IPS-NIHi7 (cell line): Measurements from ENCODE around the gene DHRS1.

Experiments used
- DNase-seq: peaks from one replicate; pipeline ENCODE4 v3.0.0; 2012; ENCODE audit warnings: mixed read lengths; ENCODE audit errors: extremely low spot score

DHRS1 gene

DNA sequence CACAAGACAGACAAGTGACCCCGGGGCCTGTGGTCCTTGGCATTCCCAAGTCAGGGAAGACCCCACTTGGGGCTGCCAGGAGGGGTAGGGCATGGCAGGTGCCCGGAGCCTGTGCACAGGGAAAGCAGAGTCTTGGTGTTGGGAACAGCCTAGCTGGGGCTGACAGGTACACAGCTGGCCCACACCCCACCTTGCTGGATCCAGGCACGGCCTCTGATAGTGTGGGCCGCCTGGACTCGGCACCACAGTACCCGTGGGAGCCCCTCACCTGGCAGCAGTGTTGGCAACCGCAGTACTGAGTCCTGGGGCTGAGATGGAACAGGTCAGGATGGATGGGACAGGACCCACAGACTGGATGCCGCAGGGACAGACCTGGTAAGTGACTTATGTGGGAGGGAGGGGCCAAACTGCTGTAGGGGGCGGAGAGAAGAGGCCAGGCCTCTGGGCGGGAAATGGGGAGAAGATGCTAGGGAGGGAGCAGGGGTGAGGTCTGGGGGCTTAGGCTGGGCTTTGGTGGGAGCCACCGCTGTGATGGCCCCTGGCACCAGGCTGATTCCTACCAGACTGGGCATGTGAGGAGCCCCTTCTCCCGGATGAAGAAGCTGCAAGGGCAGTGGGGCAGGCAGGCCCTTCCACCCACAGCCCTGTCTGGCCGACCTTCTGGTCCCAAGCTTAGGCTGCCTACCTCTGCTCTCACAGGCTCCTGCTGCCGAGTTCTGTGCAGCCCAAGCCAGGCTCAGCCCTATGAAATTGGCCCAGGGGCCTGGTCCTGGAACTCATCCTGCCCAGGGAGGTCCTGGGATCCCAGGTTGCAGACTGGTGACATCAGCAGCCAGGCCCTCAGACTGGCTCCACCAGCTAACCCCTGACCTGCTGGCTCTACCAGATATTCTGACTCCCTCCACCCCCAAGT is 36.5 kb downstream of the DHRS1 start, which contains the start of gene TGM1:
Gene TGM1 (minus strand): TSS at position 357 of the 913 bp plus-strand sequence. CDS start 825 bp downstream, outside the sequence.
- peak; percentile 46 for DNase-seq

DNA sequence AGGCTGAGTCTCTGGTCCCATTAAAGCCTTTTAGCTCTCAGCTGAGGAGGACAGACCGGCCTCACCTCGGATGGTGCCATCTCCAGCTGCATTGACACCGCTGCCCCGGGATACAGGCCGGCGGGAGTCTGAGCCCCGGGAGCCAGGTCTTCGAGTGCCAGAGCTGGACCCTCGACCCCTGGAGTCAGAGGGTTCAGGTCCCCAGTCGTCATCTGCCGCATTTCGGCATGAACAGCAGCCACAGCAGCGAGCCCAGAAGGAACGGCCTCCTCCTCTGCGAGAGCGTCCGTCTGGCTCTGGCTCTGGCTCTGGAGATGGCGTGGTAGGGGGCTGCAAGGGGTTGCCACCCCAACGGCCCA is 37.6 kb downstream of the DHRS1 start:
- no peak for DNase-seq

DNA sequence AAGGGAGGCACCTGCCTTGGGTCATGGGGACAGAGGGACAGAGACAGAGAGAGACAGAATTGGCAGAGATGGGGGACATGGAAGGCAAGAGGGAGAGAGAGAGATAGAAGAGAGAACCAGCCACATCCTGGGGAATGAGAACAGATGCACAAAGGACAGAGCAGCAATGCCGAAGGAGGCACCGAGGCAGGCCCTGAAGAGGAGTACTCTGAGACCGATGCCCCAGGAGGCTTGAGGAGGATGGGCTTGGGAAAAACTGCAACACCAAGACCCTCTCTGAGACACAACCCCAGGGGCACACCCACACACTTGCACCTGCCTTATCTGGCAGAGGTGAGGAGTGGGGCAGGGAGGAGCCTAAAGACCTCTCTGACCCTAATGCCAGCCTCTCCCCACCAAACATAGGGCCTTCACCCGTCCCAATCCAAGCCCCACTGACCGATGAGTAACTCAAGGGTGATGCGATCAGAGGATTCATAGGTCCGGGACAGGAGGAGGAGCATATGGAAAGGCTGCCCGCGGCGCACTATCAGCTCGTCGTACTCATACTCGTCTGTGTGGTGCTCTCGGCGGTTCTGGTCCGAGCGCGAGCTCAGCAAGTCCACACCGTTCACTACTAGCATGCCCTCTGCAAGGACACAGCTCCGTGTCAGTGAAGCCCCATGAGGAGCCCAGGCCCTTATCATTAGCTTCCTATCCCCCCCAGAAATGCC is 38.2 kb downstream of the DHRS1 start:
- DNase-seq: no peak

DNA sequence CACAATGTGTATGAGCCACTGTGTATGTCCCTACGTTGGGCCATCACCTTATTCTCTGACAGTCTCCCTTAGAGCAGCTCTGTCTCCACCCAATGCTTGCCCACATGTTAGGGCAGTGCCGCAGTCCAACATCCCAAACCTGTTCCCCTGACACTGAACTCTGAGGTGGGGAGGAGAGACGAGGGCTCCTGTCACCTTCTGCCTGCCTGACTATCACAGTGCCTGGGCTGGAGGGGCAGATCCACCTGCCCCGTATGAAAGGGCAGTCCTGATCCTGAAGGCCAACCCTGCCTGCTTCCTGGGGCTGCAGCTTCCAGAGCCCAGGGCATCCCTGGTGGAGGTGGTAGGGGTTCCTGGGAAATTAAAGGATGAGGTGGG is 38.8 kb downstream of the DHRS1 start:
- DNase-seq: no peak

DNA sequence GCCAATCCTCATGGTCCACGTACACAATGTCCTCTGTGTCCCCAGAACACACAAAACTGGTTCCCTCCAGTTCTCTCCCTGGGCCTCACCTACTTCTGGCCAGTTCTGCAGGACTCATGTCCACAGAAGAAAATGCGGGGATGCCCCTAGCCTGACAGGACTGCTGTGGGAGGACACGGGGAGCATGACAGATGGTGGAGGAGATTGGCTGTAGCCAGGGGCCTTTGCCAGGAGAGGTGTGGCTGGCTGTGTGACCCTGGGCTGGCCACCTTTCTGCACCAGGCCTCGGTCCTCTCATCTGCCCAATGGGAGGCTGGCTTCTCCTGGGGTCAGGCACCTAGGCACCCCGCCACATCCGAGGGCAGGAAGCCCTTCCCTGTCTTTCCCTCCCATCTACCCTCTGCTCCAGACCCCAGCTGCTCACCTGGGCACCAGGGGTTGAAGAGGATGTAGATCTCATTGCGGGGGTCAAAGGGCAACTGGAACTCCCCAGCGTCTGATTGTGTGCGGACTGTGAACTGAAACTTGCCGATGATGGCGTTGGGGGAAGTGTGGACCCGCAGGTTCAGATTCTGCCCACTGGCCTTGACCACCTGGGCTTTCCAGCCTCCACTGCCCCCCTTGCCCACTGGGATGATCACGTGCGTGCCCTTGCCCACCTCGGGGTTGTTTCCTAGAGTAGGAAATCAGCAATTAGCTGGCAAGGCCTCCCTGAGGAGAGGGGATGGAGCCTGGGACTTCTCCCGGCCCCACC is 39.4 kb downstream of the DHRS1 start:
- no peak for DNase-seq

DNA sequence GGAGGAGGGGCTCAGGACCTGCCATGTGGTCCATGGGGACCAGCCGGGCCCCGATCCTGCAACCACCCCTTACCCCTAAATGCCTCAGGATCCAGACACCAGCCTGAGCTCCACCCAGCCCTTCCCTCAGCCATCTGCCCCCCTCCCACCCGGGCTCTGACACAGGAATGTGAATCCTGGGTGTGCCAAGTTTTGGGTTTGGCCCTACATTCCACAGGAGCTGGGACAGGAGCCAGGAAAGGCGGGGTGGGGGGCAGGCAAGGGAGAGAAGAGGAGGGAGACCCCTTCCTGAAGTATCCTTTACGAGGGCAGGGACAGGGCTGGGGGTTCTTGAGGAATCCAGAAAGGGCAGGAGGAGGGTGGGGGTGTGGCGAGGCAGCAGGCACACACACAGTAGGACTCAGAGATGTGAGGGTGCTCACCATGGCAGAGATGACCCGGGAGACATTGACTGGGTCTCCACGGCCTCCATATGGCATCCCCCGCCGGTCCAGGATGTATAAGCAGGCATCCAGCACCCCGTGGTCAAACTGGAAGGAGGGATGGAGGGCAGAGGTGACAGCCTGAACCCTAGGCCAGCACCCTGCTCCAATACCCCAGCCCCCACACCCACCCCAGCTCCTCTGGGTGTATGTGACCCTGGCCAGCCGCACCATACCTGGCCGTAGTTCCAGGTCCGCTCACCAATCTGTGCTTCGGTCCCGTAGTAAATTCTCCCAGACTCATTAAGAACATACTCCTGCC is 40.1 kb downstream of the DHRS1 start:
- DNase-seq: no peak

DNA sequence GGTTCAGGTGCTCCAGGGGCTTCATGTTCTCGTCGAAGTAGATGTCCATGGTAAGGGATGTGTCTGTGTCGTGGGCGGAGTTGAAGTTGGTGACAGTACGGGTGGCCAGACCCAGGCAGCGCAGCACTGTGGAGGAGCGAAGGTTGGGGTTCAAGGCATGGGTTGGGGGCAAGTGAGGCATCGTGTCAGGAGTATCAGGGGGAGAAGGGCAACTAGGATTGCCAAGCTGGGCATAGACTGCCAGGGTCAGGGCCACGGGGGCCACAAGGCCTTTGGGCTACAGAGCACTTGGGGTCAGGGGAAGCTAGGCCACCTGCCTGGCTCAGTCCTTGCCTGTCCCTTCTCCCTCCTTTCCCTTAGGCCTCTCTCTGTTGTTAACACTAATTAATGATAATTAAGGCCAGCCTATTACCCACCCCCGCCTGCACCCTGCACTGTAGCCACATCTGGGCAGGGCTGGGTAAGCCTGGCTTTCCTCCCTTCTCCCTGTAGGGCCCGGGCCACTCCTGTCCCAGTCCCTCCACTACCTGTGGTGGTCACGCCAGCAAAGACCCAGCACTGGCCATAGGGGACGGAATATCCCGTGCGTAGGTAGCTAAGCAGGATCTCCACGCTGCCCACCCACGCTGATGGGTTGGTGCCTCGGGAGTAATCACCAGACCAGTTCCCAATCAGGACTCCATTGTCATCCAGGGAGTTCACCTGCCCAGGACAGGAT is 40.9 kb downstream of the DHRS1 start:
- no peak for DNase-seq

DNA sequence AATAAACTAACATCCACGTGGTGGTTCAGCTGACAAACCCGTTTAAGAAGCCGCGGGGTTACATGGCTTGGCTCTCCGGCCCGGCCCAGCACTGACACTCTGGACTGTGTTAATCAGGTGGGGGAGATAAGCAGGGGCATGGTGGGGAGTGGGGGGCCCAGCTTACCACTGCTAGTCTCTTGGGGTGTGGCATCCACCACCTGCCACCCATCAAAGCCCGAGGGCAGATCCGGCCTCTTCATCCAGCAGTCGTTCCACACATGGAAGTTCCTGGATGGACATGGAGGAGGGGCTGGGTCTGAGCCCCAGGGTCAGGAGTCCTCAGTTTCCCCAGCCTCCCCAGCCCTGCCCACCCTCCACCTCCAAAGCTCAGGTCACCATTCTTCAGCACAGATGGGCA is 41.5 kb downstream of the DHRS1 start:
- DNase-seq: no peak

DNA sequence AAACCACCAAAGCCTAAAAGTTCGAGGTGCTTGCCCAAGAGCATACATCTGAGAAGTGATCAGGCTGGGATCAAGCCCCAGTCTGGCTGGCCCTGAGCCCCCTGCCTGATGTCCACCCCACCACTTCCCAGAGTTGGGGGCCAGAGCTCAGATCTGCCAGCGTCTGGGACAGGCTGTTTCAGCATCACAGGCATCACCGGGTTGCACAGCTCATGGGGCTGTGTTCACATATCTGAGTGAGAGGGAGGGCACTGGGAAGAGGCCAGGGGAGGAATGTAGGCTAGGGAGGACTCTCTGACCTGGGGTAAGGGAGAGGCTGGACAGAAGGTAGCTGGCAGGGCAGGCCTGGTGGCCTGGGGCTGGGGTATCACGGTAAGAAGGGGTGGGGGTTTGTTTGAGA is 42.6 kb downstream of the DHRS1 start:
- no peak for DNase-seq

DNA sequence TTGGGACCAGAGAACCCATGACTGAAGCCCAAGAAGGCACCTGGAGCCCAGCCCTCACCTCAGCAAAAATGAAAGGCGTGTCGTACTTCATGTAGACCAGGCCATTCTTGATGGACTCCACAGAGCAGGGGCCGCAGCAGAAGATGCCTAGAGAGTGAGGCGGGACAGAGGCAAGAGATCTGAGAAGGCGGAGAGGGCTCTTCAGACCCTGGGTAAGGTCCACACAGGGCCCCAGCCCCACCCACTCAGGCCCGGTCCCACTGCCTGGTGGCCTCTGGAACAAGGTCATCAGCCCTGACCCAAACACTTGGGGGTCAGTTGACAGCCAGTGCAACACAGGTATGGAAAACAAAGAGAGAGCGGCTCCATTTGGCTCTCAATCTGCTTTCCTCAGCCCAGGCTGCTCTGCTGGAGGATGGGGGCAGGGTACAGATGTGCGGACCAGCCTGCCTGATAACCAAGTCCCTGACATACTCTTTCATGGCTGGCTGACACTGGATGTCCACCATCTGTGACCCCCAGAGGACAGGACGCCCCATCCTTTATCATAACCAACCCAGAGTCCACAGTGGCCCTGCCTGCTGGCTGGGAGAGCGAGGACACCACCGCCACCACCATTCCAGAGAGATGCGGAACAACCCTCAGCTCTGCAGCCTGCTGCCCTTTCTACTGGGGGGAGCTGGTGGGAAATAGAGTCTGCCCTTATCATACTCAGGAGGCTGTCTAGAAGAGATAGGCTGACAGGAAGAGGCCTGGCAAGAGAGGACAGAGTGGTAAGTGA is 43.5 kb downstream of the DHRS1 start:
- DNase-seq: no peak

DNA sequence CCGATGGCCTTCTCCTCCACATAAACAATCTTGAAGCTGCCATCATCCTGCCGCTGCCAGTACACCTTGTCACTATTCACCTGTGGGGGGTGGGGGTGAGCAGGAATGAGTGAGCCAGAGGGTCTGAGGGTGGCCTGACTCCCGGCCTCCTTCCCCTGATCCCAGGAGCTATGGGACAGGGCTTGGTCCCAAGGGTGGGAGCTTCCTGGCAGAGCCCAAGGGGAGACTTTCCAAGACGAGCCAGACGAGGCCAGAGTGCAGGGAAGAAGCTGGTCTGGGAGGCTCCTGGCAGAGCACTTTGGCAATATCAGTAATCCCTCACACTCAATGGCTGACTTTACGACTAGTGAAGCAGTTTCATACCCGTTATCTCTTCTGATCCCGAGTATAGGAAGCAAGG is 44.1 kb downstream of the DHRS1 start:
- DNase-seq: no peak

DNA sequence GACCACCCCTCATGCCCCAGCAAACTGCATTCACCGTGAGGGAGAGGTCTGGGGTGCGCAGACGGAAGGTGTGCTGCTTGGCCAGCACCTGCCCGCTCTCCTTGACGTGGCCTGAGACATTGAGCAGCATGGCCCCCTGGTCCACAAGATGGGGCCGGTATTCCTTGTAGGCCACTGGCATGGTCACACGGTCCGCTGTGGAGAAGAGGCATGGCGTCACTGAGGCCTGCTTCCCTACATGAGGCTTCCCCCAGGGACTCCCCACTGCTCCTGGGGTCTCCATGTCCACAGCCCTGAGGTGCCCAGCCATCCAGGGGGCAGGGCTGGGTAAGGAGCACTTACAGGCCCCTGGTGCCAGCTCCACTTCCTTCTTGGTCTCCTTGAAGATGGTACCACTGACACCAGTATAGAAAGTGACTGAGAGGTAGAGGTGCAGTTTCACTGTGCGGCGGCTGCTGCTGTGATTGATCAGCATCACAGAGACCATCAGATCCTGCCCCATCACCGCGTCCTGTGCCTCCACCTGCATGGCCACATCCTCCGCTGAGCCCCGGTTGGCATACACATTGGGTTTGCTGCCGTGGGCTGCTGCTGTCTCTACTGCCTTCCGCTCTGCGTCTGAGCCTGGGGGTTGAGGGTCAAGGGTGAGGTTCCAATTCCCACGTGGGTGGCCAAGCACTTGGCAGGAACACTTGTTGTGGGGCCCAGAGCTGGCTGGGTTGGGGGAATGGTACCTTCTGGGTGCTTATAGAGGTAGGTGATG is 44.8 kb downstream of the DHRS1 start:
- DNase-seq: no peak

DNA sequence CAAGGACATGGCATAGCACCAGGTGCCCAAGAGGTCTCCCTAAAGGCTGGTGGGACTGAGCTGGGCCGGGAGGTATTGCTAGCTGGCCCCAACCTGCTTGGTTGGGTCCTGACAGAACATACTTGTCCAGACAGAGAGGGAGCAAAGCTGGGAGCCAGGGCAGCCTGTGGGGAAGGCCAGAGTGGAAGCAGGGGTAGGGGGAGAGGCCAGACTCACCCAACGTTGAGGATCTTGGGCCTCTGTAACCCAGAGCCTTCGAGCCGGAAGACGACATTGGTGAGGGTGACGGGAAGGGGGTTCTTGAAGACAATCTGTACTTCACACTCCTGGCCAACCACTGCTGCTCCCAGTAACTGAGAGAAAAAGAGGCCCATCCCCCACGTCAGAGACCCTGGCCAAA is 45.6 kb downstream of the DHRS1 start:
- DNase-seq: no peak

DNA sequence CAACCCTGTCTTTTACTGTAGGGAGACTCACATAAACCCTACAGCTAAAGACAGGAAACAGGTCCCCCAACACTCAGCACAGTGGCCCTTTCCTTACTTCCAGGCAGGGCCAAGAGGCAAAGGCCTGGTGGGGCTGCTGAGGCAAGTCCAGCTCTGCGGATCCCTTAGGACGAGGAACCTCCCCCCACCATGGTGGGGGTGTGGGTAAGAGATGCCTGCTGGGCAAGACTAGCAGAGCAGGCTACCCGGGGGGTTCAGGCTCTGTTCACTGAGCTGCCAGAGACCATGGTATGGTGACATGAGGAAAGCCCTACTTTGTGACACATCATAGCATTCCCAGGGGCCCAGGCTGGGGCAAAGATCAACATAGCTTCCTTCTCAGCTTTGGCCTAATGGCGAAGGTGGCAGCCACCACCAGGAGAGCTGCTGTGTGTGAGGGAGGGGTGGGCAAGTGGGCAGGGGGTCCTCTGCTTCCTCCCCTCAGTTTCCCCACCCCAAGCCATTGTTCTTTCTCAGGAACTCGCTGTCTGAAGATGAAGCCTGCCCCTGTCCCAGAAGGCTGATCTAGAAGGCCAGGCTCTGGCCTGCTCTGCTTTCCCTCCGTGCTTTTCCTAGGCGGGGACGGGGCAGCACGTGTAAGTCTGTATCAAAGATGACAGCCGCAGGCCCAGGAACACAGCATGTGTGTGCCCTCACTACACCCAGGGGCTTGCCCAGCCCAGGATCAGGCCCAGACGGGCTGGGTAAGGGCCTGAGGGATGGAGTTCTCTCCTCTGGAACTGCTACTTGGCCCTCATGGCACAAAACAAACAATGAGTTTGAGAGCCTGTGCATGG is 47.1 kb downstream of the DHRS1 start:
- DNase-seq: no peak

DNA sequence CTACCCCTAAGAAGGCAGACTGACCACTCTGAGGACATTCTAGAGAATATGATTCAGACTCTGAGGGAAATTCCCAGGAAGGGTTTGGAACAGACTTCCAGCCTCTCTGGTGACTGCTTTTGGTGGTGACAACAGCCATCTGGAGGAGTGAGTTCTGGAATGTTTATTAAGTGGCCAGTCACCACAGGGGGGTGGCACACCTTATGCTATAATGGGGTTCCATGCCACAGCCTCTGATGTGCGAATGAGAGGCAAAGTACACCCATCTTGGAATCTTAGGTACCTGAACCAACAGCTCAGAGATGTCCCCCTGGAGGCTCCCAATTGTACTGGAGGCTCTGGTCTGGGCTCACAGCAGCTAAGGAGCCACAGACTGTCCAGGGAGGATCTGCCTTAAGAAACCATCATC is 47.7 kb downstream of the DHRS1 start:
- no peak for DNase-seq

DNA sequence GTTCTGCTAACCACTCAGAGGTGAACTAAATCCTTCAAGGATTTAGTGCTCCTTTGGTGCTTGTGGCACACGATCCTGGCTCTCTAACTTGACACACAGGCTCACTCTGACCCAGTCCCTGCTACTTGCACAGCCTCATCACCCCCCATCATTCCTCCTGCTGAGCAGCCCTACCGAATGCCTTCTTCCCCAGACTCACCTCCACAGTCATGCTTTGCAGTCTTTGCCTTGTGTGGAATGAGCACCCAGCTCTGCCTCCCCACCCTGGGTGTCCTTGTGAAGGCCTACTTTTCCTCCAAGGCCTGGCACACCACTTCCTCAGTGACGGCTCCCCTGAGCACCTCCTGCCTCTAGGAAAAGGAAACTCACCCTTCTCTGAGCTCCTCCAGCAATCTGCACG is 49.2 kb downstream of the DHRS1 start:
- no peak for DNase-seq

DNA sequence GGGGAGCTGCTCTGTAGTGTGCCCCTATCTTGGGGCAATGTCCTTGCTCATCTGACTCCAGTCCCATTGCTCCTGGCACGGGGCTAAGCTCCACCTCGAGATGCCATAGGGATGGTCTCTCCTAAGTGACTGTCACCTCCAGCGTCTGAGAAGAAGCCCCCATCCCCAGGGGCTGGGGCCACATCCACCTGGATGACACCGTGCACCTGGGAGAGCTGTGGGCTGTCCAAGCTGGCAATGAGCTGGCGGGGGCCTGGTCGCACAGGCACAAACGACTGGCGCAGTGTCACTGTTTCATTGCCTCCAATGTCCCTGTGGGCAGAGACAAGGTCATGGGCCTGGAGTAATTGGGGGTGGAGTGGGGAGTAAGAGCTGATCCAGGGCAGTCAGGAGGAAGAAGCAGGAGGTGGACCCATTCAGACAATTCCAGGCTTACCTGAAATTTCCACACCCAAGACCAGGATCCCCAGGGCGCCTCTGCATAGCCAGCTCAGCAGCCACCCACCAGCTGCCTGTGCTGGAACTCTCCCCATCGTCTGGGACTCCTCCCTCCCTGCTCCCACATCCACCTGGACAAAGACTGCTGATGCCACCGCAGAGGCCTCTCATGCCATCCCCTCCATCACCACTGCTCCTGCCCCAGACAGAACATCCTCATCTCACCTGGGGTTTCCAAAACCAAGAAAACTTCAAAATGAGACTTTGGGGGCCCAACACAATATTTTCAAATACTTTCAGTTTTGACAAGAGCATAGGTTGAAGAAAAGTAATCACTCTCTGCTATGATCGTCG is 50.2 kb downstream of the DHRS1 start:
- DNase-seq: no peak

DNA sequence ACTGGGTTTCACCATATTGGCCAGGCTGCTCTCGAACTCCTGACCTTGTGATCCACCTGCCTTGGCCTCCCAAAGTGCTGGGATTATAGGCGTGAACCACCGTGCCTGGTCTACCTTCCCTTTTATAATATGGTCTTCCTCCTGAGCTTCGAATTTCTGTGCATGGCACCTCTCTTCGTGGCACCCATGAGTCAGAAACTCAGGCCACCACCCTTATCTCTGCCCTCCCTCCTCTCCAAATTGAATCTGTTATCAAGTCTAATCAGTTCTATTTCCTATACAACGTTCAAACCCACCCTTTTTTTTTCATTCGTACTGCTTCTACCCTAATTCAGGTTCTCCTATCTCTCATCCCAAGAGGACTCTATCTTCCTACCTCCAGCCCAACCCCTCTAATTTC is 52.2 kb downstream of the DHRS1 start:
- DNase-seq: no peak
